Karpas-422 (cell line): Measurements from ENCODE around the gene RNASET2. TPM values are rescaled to one million over a fixed set of nuclear protein-coding genes. Genes with fewer than 3 reads are reported as not detected.

ENCODE experiments used
- DNase-seq: peaks from one replicate; pipeline ENCODE4 v3.0.0-alpha.2; 2015
- H2AFZ ChIP-seq: fragments of 200-600 bp; sonication (generic); 2 replicates; pipeline ENCODE4 v1.6.1; 2014; ENCODE audit warnings: antibody characterized with exemption, low read length, mixed read lengths
- H3K27ac ChIP-seq: fragments of 200-600 bp; sonication (generic); 2 replicates; pipeline ENCODE4 v1.5.1; 2014; ENCODE audit warnings: mild to moderate bottlenecking, low read length, moderate library complexity
- H3K27me3 ChIP-seq: fragments of 200-600 bp; sonication (generic); 2 replicates; pipeline ENCODE4 v1.6.1; 2014; ENCODE audit warnings: low read length, mixed read lengths
- H3K36me3 ChIP-seq: fragments of 200-600 bp; sonication (generic); 2 replicates; pipeline ENCODE4 v1.6.1; 2014; ENCODE audit warnings: low read length, mixed read lengths; ENCODE audit not compliant: insufficient read depth
- H3K4me1 ChIP-seq: fragments of 200-600 bp; sonication (generic); 2 replicates; pipeline ENCODE4 v1.6.1; 2014; ENCODE audit warnings: mild to moderate bottlenecking, low read length, mixed read lengths
- H3K4me2 ChIP-seq: fragments of 200-600 bp; sonication (generic); 2 replicates; pipeline ENCODE4 v1.6.1; 2014; ENCODE audit warnings: low read length, low read depth, mild to moderate bottlenecking; ENCODE audit not compliant: poor library complexity, severe bottlenecking
- H3K4me3 ChIP-seq: fragments of 200-600 bp; sonication (generic); 2 replicates; pipeline ENCODE4 v1.5.1; 2014; ENCODE audit warnings: mild to moderate bottlenecking, antibody characterized with exemption, low read length, mixed read lengths
- H3K79me2 ChIP-seq: fragments of 200-600 bp; sonication (generic); 2 replicates; pipeline ENCODE4 v1.6.1; 2014; ENCODE audit warnings: mild to moderate bottlenecking, low read length, mixed read lengths
- H3K9ac ChIP-seq: fragments of 200-600 bp; sonication (generic); 2 replicates; pipeline ENCODE4 v1.6.0; 2014; ENCODE audit warnings: low read length
- H3K9me2 ChIP-seq: fragments of 200-600 bp; sonication (generic), shearing (Covaris generic); replicated peaks from 2 replicates; pipeline ENCODE4 v1.6.0; 2014; ENCODE audit warnings: mild to moderate bottlenecking, low read length, moderate library complexity; ENCODE audit not compliant: insufficient read depth
- H3K9me3 ChIP-seq: fragments of 300-700, 200-600 bp; sonication (generic); 2 replicates; pipeline ENCODE4 v1.6.1; 2014; ENCODE audit warnings: low read length, mixed read lengths
- H4K20me1 ChIP-seq: fragments of 200-600 bp; sonication (generic); 2 replicates; pipeline ENCODE4 v1.6.1; 2014; ENCODE audit warnings: mild to moderate bottlenecking, antibody characterized with exemption, low read length, low read depth; ENCODE audit not compliant: insufficient read depth
- total RNA-seq: library from RNA; depleted of rRNA; stranded (reverse); fragments of >200 nt; shearing (Covaris generic); gene quantifications from 2 replicates; pipeline ENCODE4 v1.2.3, GENCODE V29; 2014; ENCODE audit warnings: low replicate concordance

Gene RNASET2
- total RNA-seq, 1 experiment from 2014 or later: 147 TPM

- no peak overlapping the region for H3K9ac ChIP-seq
- peaks cover 27% of the 10 kb centered on the region for H3K4me1 ChIP-seq
- no peaks in the 10 kb centered on the region for H4K20me1 ChIP-seq
- no peaks in the 10 kb centered on the region for H3K27me3 ChIP-seq
- H3K27ac ChIP-seq: no peak overlapping the region
- no peak for DNase-seq
- no peak overlapping the region for H3K4me2 ChIP-seq
- H3K36me3 ChIP-seq: peaks cover 6% of the 10 kb centered on the region; the same call in 1 of the 2 replicates
- no peaks in the 10 kb centered on the region for H3K9me2 ChIP-seq
- H3K79me2 ChIP-seq: peaks cover 11% of the 10 kb centered on the region
- H3K9me3 ChIP-seq: no peaks in the 10 kb centered on the region
- H3K4me3 ChIP-seq: no peak overlapping the region
- H2AFZ ChIP-seq: no peak overlapping the region
These were observed 9.1 kb downstream of the RNASET2 start for GRCh38 chr6:166947251-166947650.

DNA sequence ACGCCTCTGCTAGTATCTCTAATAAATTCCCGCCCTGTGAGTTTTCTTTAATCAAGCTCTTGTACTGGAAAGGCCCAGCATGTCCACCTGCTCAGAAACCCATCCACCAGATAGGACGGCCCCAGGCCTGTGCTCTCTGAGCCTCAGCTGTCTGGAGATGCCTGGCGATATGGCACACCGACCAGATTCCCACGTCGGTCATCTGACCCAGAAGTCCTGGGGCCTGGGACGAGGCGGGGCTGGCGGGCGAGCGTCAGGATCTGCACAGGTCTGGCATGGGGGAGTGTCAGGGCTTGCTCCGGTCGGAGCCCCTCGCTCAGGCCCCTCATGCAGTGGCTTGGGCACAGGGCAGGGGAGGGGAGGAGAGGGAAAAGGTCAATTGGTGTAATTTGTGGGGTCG, 10.2 kb downstream of the RNASET2 start:
- no peak for DNase-seq
- Histone ChIP-seq H3K9ac (no peak overlapping the region), H2AFZ (no peak overlapping the region), H3K79me2 (peaks cover 11% of the 10 kb centered on the region), H3K4me3 (no peak overlapping the region), H3K9me2 (no peaks in the 10 kb centered on the region), H4K20me1 (no peaks in the 10 kb centered on the region), H3K27ac (no peak overlapping the region), H3K36me3 (peaks cover 10% of the 10 kb centered on the region), H3K9me3 (no peaks in the 10 kb centered on the region), H3K4me1 (peaks cover 17% of the 10 kb centered on the region), H3K27me3 (no peaks in the 10 kb centered on the region), H3K4me2 (no peak overlapping the region)

DNA sequence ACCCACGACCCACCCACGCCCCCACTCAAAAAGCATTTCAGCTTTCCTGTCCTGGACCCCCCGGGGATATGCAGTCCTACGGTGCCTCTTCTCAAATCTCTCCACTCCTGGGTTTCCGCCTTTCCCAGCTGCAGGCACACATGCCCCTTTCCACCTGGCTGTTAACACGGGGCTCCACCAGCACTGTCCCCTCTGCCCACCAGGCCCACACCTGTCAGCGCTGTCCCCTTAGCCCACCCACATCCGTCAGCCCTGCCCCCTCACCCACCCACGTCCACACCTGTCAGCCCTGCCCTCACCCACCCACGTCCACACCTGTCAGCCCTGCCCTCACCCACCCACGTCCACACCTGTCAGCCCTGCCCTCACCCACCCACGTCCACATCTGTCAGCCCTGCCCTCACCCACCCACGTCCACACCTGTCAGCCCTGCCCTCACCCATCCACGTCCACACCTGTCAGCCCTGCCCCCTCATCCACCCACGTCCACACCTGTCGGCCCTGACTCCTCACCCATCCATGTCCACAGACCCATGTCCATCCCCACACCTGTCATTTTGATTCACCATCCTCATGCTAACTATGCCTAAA, 11.6 kb downstream of the RNASET2 start:
- no peak overlapping the region for H3K4me2 ChIP-seq
- H2AFZ ChIP-seq: no peak overlapping the region
- H3K9me2 ChIP-seq: no peaks in the 10 kb centered on the region
- no peak for DNase-seq
- H3K4me3 ChIP-seq: no peak overlapping the region
- H3K9me3 ChIP-seq: no peaks in the 10 kb centered on the region
- H4K20me1 ChIP-seq: no peaks in the 10 kb centered on the region
- no peak overlapping the region for H3K27ac ChIP-seq
- no peaks in the 10 kb centered on the region for H3K27me3 ChIP-seq
- H3K79me2 ChIP-seq: peaks cover 2% of the 10 kb centered on the region; the same call in 1 of the 2 replicates
- H3K36me3 ChIP-seq: peaks cover 10% of the 10 kb centered on the region; the same call in 1 of the 2 replicates
- H3K9ac ChIP-seq: no peak overlapping the region
- H3K4me1 ChIP-seq: peaks cover 3% of the 10 kb centered on the region

GRCh38 chr6:166942393-166943168, 13.8 kb downstream of the RNASET2 start:
- Histone ChIP-seq H3K9ac (no peak overlapping the region), H3K27ac (no peak overlapping the region), H3K4me3 (no peak overlapping the region), H3K36me3 (peaks cover 14% of the 10 kb centered on the region; the same call in 1 of the 2 replicates), H3K9me3 (no peaks in the 10 kb centered on the region), H4K20me1 (no peaks in the 10 kb centered on the region), H2AFZ (no peak overlapping the region), H3K9me2 (no peaks in the 10 kb centered on the region), H3K27me3 (no peaks in the 10 kb centered on the region), H3K79me2 (no peaks in the 10 kb centered on the region), H3K4me2 (no peak overlapping the region), H3K4me1 (peaks cover 6% of the 10 kb centered on the region)
- no peak for DNase-seq

- H3K27ac ChIP-seq: no peak overlapping the region
- no peaks in the 10 kb centered on the region for H3K27me3 ChIP-seq
- H3K9me3 ChIP-seq: no peaks in the 10 kb centered on the region
- H2AFZ ChIP-seq: no peak overlapping the region
- H3K9me2 ChIP-seq: no peaks in the 10 kb centered on the region
- H4K20me1 ChIP-seq: no peaks in the 10 kb centered on the region
- peaks cover 13% of the 10 kb centered on the region; the same call in 1 of the 2 replicates for H3K36me3 ChIP-seq
- H3K4me3 ChIP-seq: no peak overlapping the region
- H3K4me2 ChIP-seq: no peak overlapping the region
- no peak overlapping the region for H3K9ac ChIP-seq
- no peaks in the 10 kb centered on the region for H3K79me2 ChIP-seq
- no peak for DNase-seq
- H3K4me1 ChIP-seq: peaks cover 20% of the 10 kb centered on the region
These were observed 15.7 kb downstream of the RNASET2 start for GRCh38 chr6:166940643-166941068.

- Histone ChIP-seq H3K4me1 (peaks cover 20% of the 10 kb centered on the region), H3K36me3 (peaks cover 13% of the 10 kb centered on the region; the same call in 1 of the 2 replicates), H3K9ac (no peak overlapping the region), H3K9me3 (no peaks in the 10 kb centered on the region), H3K79me2 (no peaks in the 10 kb centered on the region), H2AFZ (no peak overlapping the region), H3K9me2 (no peaks in the 10 kb centered on the region), H3K4me2 (no peak overlapping the region), H3K4me3 (no peak overlapping the region), H4K20me1 (no peaks in the 10 kb centered on the region), H3K27me3 (no peaks in the 10 kb centered on the region), H3K27ac (no peak overlapping the region)
- DNase-seq: no peak
These were observed 16.5 kb downstream of the RNASET2 start for GRCh38 chr6:166939894-166940293.

- Histone ChIP-seq H2AFZ (no peak overlapping the region), H3K4me1 (peaks cover 20% of the 10 kb centered on the region), H3K4me3 (no peak overlapping the region), H4K20me1 (no peaks in the 10 kb centered on the region), H3K4me2 (no peak overlapping the region), H3K27ac (no peak overlapping the region), H3K9me3 (no peaks in the 10 kb centered on the region), H3K36me3 (peaks cover 17% of the 10 kb centered on the region; the same call in 1 of the 2 replicates), H3K27me3 (no peaks in the 10 kb centered on the region), H3K9ac (no peak overlapping the region), H3K9me2 (no peaks in the 10 kb centered on the region), H3K79me2 (no peaks in the 10 kb centered on the region)
- DNase-seq: no peak
These were observed 17.0 kb downstream of the RNASET2 start for GRCh38 chr6:166939345-166939744.

DNA sequence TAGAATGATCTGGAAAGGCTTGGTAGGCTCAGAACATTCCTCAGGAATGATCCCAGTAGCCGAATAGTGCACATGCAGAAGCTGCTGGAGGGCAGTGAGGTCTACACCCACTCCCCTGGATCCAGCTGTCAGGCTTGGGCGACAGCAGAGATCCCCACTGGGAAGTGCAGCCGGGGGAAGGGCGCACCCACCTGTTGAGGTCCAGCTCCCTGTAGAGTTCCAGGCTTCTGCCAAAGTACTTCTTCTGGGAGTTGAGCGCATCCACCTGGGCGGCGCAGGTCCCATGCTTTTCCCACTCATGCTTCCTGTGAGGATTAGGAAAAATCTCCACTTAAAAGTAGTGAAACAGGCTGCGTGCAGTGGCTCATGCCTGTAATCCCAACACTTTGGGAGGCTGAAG, 17.6 kb downstream of the RNASET2 start:
- no peaks in the 10 kb centered on the region for H3K9me2 ChIP-seq
- no peaks in the 10 kb centered on the region for H4K20me1 ChIP-seq
- no peaks in the 10 kb centered on the region for H3K79me2 ChIP-seq
- H2AFZ ChIP-seq: no peak overlapping the region
- peaks cover 20% of the 10 kb centered on the region for H3K36me3 ChIP-seq
- peaks cover 20% of the 10 kb centered on the region for H3K4me1 ChIP-seq
- no peak overlapping the region for H3K4me2 ChIP-seq
- H3K9ac ChIP-seq: no peak overlapping the region
- no peak overlapping the region for H3K27ac ChIP-seq
- DNase-seq: no peak
- no peaks in the 10 kb centered on the region for H3K27me3 ChIP-seq
- H3K9me3 ChIP-seq: no peaks in the 10 kb centered on the region
- H3K4me3 ChIP-seq: no peak overlapping the region
